HepG2 (cell line): ENCODE data around the gene HAT1. TPM values are rescaled to one million over a fixed set of nuclear protein-coding genes. Genes with fewer than 3 reads are reported as not detected.
A peak's percentile ranks its signal among the peaks of the same experiment; 100 is the strongest.

Experiments
- CENPX ChIP-seq: sonication (generic); formaldehyde crosslinking; IDR thresholded peaks from 2 replicates; pipeline ENCODE4 v1.9.0; 2021; ENCODE audit warnings: mild to moderate bottlenecking, missing genetic modification reagents, moderate library complexity
- CHCHD3 ChIP-seq: sonication (generic); formaldehyde crosslinking; IDR thresholded peaks from 2 replicates; pipeline ENCODE4 v1.8.0; 2022; ENCODE audit warnings: mild to moderate bottlenecking, missing genetic modification reagents, moderate library complexity
- EEA1 ChIP-seq: sonication (generic); formaldehyde crosslinking; IDR thresholded peaks from 2 replicates; pipeline ENCODE4 v1.5.1; 2020; ENCODE audit warnings: mild to moderate bottlenecking, missing genetic modification reagents, borderline replicate concordance
- RFX5 ChIP-seq: IDR thresholded peaks from 2 replicates; pipeline ENCODE4 v1.6.1; 2011; ENCODE audit warnings: low read depth, low read length, improper control_type of control experiment
- SALL1 ChIP-seq: sonication (generic); formaldehyde crosslinking; IDR thresholded peaks from 2 replicates; pipeline ENCODE4 v1.8.0; 2022; ENCODE audit warnings: mild to moderate bottlenecking, missing genetic modification reagents
- SMARCE1 ChIP-seq: fragments of 450-650 bp; IDR thresholded peaks from 2 replicates; pipeline ENCODE4 v1.6.1; 2017; ENCODE audit warnings: borderline replicate concordance
- SNAPC2 ChIP-seq: sonication (generic); formaldehyde crosslinking; IDR thresholded peaks from 2 replicates; pipeline ENCODE4 v1.8.1; 2022; ENCODE audit warnings: mild to moderate bottlenecking, missing genetic modification reagents
- SYNCRIP ChIP-seq: fragments of 200-400 bp; formaldehyde crosslinking; IDR thresholded peaks from 2 replicates; pipeline ENCODE4 v1.6.1; 2018; ENCODE audit warnings: mild to moderate bottlenecking, low read depth, low read length; ENCODE audit not compliant: insufficient read depth
- ZNF431 ChIP-seq: sonication (generic); formaldehyde crosslinking; IDR thresholded peaks from 2 replicates; pipeline ENCODE4 v1.9.0; 2022; ENCODE audit warnings: missing genetic modification reagents, low read depth, mild to moderate bottlenecking, borderline replicate concordance
- ZNF460 ChIP-seq: sonication (generic); formaldehyde crosslinking; IDR thresholded peaks from 2 replicates; pipeline ENCODE4 v1.5.1; 2020; ENCODE audit warnings: missing genetic modification reagents, mild to moderate bottlenecking, borderline replicate concordance
- ZNF468 ChIP-seq: sonication (generic); formaldehyde crosslinking; IDR thresholded peaks from 2 replicates; pipeline ENCODE4 v1.8.0; 2022; ENCODE audit warnings: mild to moderate bottlenecking, moderate library complexity, missing genetic modification reagents
- polyA plus RNA-seq, 8 experiments: library from polyadenylated mRNA; depleted of rRNA in 3 of 8; stranded (reverse) in 7 of 8; unstranded in 1 of 8; fragments of >200 nt; fragmentation: Illumina TruSeq in 4 of 8; extraction: Trizol in 4 of 8; gene quantifications; 2 replicates each; pipeline versions ENCODE4 v1.2.1 to v1.2.3, GENCODE V29; 2011 to 2016; ENCODE audit warnings: low read depth in 4 of 8, missing spikeins in 1 of 8, mixed read lengths in 1 of 8; ENCODE audit not compliant: insufficient read depth in 1 of 8
- total RNA-seq, 5 experiments: library from RNA; depleted of rRNA; stranded (reverse); fragments of >200 nt; fragmentation: Illumina TruSeq; extraction: Trizol; gene quantifications; 2 replicates each; pipeline ENCODE4 v1.2.3, GENCODE V29; 2016; ENCODE audit warnings: low read depth in 1 of 5
- TF ChIP-seq, protein P1 (sequence below): IDR thresholded peaks from 2 replicates; pipeline ENCODE4 v1.6.1; 2018; ENCODE audit warnings: missing genetic modification reagents, mild to moderate bottlenecking, missing compliant biosample characterization
- TF ChIP-seq, protein P2 (sequence below): sonication (generic); formaldehyde crosslinking; conservative IDR thresholded peaks from 2 replicates; pipeline ENCODE4 v1.4.0; 2020; ENCODE audit warnings: missing genetic modification reagents
- TF ChIP-seq, protein P3 (sequence below): IDR thresholded peaks from 2 replicates; pipeline ENCODE4 v1.6.1; 2016
- TF ChIP-seq, protein P4 (sequence below): sonication (generic); formaldehyde crosslinking; IDR thresholded peaks from 2 replicates; pipeline ENCODE4 v1.8.1; 2023; ENCODE audit warnings: mild to moderate bottlenecking, missing genetic modification reagents, borderline replicate concordance
- TF ChIP-seq, protein P5 (sequence below): sonication (generic); formaldehyde crosslinking; IDR thresholded peaks from 2 replicates; pipeline ENCODE4 v1.4.0; 2020; ENCODE audit warnings: missing genetic modification reagents, borderline replicate concordance
- TF ChIP-seq, protein P6 (sequence below): sonication (generic); formaldehyde crosslinking; IDR thresholded peaks from 2 replicates; pipeline ENCODE4 v1.8.1; 2022; ENCODE audit warnings: low read depth, mild to moderate bottlenecking, missing genetic modification reagents

The HAT1 gene
- total and polyA plus RNA-seq, 2 of the 13 experiments (the other 11 are each of a cell fraction or from before 2014, with no cell fraction given): 45.4 to 119 TPM

DNA sequence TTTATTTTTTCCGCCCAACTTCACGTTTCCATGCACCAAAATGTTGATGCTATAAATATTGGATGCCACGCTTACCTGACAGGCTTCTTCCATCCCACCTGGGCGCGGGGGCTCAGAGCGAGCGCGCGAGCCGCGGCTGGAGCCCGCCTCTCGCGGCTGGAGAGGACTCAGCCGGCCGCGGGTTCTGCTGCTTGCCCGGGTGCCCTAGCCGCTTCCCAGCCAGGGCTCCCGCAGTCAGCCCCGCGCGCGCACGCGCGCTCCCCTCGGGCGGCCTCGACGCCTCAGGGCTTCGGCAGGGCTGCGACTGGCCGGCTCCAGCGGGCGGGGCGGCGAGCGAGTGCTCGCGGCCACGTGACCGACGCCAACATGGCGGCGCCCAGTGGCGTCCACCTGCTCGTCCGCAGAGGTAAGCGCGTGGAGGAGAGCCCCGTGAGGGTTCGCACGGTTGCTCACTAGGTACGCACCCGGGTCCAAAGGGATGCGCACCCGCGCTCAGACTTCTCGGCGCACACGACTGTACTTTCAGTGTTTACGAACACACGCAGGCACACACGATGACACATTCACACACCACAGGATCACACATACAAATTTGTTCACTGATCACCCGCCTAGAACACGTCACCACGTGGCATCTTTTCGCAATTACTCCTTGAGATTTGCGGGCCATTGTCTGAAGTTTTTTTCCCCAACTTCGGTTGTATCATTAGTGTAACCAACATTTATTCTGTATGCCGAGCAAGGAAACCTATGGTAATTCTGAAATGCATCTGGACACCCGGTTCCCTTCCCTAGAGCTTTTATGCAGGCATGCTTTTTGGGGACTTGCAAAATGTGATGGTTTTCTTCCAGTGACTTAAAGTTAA lies 77.6 kb downstream of the HAT1 start, which contains the start of gene METAP1D (continued):
- TF ChIP-seq SNAPC2 (CRISPR knock-in tag) (no peak), CHCHD3 (peak; percentile 47; the same call in 1 of the 2 replicates), ZNF460 (CRISPR knock-in tag) (no peak; the same call in 1 of the 2 replicates), SALL1 (peak; percentile 99), EEA1 (CRISPR knock-in tag) (peak; percentile 79; the same call in 1 of the 2 replicates), ZNF468 (CRISPR knock-in tag) (peak; percentile 97), CENPX (CRISPR knock-in tag) (no peak), ZNF431 (peak; percentile 98), RFX5 (no peak), SMARCE1 (no peak), SYNCRIP (no peak)
- TF ChIP-seq, protein P1, sequence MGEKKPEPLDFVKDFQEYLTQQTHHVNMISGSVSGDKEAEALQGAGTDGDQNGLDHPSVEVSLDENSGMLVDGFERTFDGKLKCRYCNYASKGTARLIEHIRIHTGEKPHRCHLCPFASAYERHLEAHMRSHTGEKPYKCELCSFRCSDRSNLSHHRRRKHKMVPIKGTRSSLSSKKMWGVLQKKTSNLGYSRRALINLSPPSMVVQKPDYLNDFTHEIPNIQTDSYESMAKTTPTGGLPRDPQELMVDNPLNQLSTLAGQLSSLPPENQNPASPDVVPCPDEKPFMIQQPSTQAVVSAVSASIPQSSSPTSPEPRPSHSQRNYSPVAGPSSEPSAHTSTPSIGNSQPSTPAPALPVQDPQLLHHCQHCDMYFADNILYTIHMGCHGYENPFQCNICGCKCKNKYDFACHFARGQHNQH (CRISPR knock-in tag): peak; percentile 96
- TF ChIP-seq, protein P2, sequence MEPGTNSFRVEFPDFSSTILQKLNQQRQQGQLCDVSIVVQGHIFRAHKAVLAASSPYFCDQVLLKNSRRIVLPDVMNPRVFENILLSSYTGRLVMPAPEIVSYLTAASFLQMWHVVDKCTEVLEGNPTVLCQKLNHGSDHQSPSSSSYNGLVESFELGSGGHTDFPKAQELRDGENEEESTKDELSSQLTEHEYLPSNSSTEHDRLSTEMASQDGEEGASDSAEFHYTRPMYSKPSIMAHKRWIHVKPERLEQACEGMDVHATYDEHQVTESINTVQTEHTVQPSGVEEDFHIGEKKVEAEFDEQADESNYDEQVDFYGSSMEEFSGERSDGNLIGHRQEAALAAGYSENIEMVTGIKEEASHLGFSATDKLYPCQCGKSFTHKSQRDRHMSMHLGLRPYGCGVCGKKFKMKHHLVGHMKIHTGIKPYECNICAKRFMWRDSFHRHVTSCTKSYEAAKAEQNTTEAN (CRISPR knock-in tag): peak; percentile 86; the same call in 1 of the 2 replicates
- TF ChIP-seq, protein P3, sequence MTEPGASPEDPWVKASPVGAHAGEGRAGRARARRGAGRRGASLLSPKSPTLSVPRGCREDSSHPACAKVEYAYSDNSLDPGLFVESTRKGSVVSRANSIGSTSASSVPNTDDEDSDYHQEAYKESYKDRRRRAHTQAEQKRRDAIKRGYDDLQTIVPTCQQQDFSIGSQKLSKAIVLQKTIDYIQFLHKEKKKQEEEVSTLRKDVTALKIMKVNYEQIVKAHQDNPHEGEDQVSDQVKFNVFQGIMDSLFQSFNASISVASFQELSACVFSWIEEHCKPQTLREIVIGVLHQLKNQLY (CRISPR knock-in tag): peak; percentile 90
- TF ChIP-seq, protein P4, sequence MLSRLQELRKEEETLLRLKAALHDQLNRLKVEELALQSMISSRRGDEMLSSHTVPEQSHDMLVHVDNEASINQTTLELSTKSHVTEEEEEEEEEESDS (CRISPR knock-in tag): peak; percentile 48; the same call in 1 of the 2 replicates
- TF ChIP-seq, protein P5, sequence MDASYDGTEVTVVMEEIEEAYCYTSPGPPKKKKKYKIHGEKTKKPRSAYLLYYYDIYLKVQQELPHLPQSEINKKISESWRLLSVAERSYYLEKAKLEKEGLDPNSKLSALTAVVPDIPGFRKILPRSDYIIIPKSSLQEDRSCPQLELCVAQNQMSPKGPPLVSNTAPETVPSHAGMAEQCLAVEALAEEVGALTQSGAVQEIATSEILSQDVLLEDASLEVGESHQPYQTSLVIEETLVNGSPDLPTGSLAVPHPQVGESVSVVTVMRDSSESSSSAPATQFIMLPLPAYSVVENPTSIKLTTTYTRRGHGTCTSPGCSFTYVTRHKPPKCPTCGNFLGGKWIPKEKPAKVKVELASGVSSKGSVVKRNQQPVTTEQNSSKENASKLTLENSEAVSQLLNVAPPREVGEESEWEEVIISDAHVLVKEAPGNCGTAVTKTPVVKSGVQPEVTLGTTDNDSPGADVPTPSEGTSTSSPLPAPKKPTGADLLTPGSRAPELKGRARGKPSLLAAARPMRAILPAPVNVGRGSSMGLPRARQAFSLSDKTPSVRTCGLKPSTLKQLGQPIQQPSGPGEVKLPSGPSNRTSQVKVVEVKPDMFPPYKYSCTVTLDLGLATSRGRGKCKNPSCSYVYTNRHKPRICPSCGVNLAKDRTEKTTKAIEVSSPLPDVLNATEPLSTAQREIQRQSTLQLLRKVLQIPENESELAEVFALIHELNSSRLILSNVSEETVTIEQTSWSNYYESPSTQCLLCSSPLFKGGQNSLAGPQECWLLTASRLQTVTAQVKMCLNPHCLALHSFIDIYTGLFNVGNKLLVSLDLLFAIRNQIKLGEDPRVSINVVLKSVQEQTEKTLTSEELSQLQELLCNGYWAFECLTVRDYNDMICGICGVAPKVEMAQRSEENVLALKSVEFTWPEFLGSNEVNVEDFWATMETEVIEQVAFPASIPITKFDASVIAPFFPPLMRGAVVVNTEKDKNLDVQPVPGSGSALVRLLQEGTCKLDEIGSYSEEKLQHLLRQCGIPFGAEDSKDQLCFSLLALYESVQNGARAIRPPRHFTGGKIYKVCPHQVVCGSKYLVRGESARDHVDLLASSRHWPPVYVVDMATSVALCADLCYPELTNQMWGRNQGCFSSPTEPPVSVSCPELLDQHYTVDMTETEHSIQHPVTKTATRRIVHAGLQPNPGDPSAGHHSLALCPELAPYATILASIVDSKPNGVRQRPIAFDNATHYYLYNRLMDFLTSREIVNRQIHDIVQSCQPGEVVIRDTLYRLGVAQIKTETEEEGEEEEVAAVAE: peak; percentile 74; the same call in 1 of the 2 replicates
- TF ChIP-seq, protein P6, sequence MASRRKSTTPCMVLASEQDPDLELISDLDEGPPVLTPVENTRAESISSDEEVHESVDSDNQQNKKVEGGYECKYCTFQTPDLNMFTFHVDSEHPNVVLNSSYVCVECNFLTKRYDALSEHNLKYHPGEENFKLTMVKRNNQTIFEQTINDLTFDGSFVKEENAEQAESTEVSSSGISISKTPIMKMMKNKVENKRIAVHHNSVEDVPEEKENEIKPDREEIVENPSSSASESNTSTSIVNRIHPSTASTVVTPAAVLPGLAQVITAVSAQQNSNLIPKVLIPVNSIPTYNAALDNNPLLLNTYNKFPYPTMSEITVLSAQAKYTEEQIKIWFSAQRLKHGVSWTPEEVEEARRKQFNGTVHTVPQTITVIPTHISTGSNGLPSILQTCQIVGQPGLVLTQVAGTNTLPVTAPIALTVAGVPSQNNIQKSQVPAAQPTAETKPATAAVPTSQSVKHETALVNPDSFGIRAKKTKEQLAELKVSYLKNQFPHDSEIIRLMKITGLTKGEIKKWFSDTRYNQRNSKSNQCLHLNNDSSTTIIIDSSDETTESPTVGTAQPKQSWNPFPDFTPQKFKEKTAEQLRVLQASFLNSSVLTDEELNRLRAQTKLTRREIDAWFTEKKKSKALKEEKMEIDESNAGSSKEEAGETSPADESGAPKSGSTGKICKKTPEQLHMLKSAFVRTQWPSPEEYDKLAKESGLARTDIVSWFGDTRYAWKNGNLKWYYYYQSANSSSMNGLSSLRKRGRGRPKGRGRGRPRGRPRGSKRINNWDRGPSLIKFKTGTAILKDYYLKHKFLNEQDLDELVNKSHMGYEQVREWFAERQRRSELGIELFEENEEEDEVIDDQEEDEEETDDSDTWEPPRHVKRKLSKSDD (CRISPR knock-in tag): peak; percentile 99
